Endothelial cell of umbilical vein (primary cell): ENCODE results near the gene ORC5. TPM values are rescaled to one million over a fixed set of nuclear protein-coding genes. Genes with fewer than 3 reads are reported as not detected.

Experiments used
- BruUV-seq: library from RNA; stranded (reverse); fragments of 400-500 nt; replicated peaks from 2 replicates; lab custom pipeline; 2021; lab: Mats Ljungman, UMichigan
- CTCF ChIA-PET: fragments of 300-600, 350-600 bp; sonication (Branson Sonifier 250); formaldehyde crosslinking; loops from one replicate; lab custom pipeline; 2021; ENCODE audit warnings: antibody characterized with exemption, inconsistent platforms; lab: Charles Lee
- POLR2A ChIA-PET: fragments of 300-600, 350-600 bp; sonication (Branson Sonifier 250); formaldehyde crosslinking; loops from one replicate; lab custom pipeline; 2021; ENCODE audit warnings: antibody characterized with exemption, inconsistent platforms; lab: Charles Lee
- DNase-seq: peaks from one replicate; pipeline ENCODE4 v3.0.0-alpha.2; 2011; ENCODE audit warnings: low read depth, low spot score
- FAIRE-seq: peaks from 2 replicates; lab custom pipeline; 2011; peaks lifted over from hg19 to GRCh38; lab: Jason Lieb, UNC
- H2AFZ ChIP-seq: 2 replicates; pipeline ENCODE4 v1.6.0; 2012; ENCODE audit warnings: low read depth, low read length, control low read depth, inconsistent platforms
- H3K27ac ChIP-seq: 2 replicates; pipeline ENCODE4 v1.5.1; 2011; ENCODE audit warnings: low read depth, mild to moderate bottlenecking, control low read depth, low read length, moderate library complexity; ENCODE audit not compliant: insufficient read depth
- H3K27me3 ChIP-seq, 2 experiments: 2 replicates each; pipeline versions ENCODE4 v1.6.0 to v1.6.1; 2011; ENCODE audit warnings: low read length in 2 of 2, mixed read lengths in 1 of 2; ENCODE audit not compliant: control insufficient read depth in 2 of 2, insufficient read depth in 2 of 2
- H3K36me3 ChIP-seq, 2 experiments: 2 replicates in 1 of 2; 3 replicates in 1 of 2; pipeline ENCODE4 v1.5.1; 2011; ENCODE audit warnings: low read length in 2 of 2, mild to moderate bottlenecking in 1 of 2, moderate library complexity in 1 of 2; ENCODE audit not compliant: control insufficient read depth in 2 of 2, insufficient read depth in 2 of 2; ENCODE audit errors: extremely low read depth in 1 of 2
- H3K4me1 ChIP-seq: 3 replicates; pipeline ENCODE4 v1.5.1; 2011; ENCODE audit warnings: mild to moderate bottlenecking, low read length; ENCODE audit not compliant: control insufficient read depth, insufficient read depth; ENCODE audit errors: extremely low read depth
- H3K4me2 ChIP-seq: 2 replicates; pipeline ENCODE4 v1.6.1; 2011; ENCODE audit warnings: low read length, control low read depth, mixed read lengths; ENCODE audit not compliant: insufficient read depth
- H3K4me3 ChIP-seq, 3 experiments: fragments of 200-600 bp in 1 of 3; sonication (generic), shearing (Covaris generic) in 1 of 3; replicated peaks in 1 of 3; 2 replicates each; pipeline ENCODE4 v1.5.1; 2011 to 2016; ENCODE audit warnings: control low read depth in 3 of 3, low read length in 3 of 3, mild to moderate bottlenecking in 2 of 3, inconsistent platforms in 1 of 3, low read depth in 1 of 3, moderate library complexity in 1 of 3; ENCODE audit not compliant: insufficient read depth in 1 of 3
- H3K79me2 ChIP-seq: 2 replicates; pipeline ENCODE4 v1.6.0; 2012; ENCODE audit warnings: low read length, inconsistent platforms; ENCODE audit not compliant: control insufficient read depth, insufficient read depth
- H3K9ac ChIP-seq: replicated peaks from 2 replicates; pipeline ENCODE3; 2011; ENCODE audit warnings: low read length, control low read depth; ENCODE audit not compliant: insufficient read depth; ENCODE audit errors: extremely low read depth
- H3K9me1 ChIP-seq: replicated peaks from 3 replicates; pipeline ENCODE4 v1.6.0; 2011; ENCODE audit warnings: mild to moderate bottlenecking, low read length; ENCODE audit not compliant: control insufficient read depth, insufficient read depth; ENCODE audit errors: extremely low read depth
- H3K9me3 ChIP-seq: replicated peaks from 2 replicates; pipeline ENCODE4 v1.5.1; 2012; ENCODE audit warnings: low read length, inconsistent platforms; ENCODE audit not compliant: control insufficient read depth, insufficient read depth
- H4K20me1 ChIP-seq: replicated peaks from 2 replicates; pipeline ENCODE3; 2011; ENCODE audit warnings: mild to moderate bottlenecking, low read length; ENCODE audit not compliant: control insufficient read depth, insufficient read depth; ENCODE audit errors: extremely low read depth
- CTCF ChIP-seq, 2 donors: IDR thresholded peaks; 1 replicate in 1 of 2; 2 replicates in 1 of 2; pipeline ENCODE4 v1.5.1; 2011; ENCODE audit warnings: low read length in 2 of 2, mild to moderate bottlenecking in 2 of 2, moderate library complexity in 2 of 2, control low read depth in 1 of 2, inconsistent platforms in 1 of 2, low read depth in 1 of 2; ENCODE audit not compliant: insufficient read depth in 1 of 2; ENCODE audit errors: extremely low read depth in 1 of 2
- EZH2 ChIP-seq: IDR thresholded peaks from 2 replicates; pipeline ENCODE4 v1.6.1; 2012; ENCODE audit warnings: borderline replicate concordance, low read depth, mild to moderate bottlenecking, moderate library complexity, low read length, inconsistent platforms; ENCODE audit not compliant: severe bottlenecking
- FOS ChIP-seq: IDR thresholded peaks from 2 replicates; pipeline ENCODE4 v1.6.1; 2011; ENCODE audit warnings: mild to moderate bottlenecking, low read length, moderate library complexity, borderline replicate concordance; ENCODE audit not compliant: insufficient read depth
- GATA2 ChIP-seq: IDR thresholded peaks from 2 replicates; pipeline ENCODE4 v1.7.0; 2011; ENCODE audit warnings: low read depth, mild to moderate bottlenecking, moderate library complexity, mixed read lengths, low read length; ENCODE audit not compliant: insufficient read length, insufficient read depth
- JUN ChIP-seq: IDR thresholded peaks from 2 replicates; pipeline ENCODE4 v1.6.1; 2011; ENCODE audit warnings: borderline replicate concordance, low read depth; ENCODE audit not compliant: insufficient read length, insufficient read depth
- MAX ChIP-seq: IDR thresholded peaks from 2 replicates; pipeline ENCODE4 v1.6.1; 2011; ENCODE audit not compliant: insufficient read depth, insufficient read length
- POLR2A ChIP-seq: IDR thresholded peaks from 2 replicates; pipeline ENCODE4 v1.6.1; 2012; ENCODE audit warnings: low read depth, mild to moderate bottlenecking, control low read depth, low read length
- POLR2AphosphoS5 ChIP-seq: IDR thresholded peaks from 2 replicates; pipeline ENCODE4 v1.6.1; 2012; ENCODE audit warnings: low read depth, mild to moderate bottlenecking, control low read depth, low read length, moderate library complexity; ENCODE audit not compliant: insufficient read depth
- dilution Hi-C: fragments of 300-500 bp; cut with MboI; formaldehyde crosslinking; loops from one replicate; pipeline ENCODE4 v1.15.0; 2019; ENCODE audit warnings: low sequenced_read_pairs; ENCODE audit not compliant: extremely low pct_ligation_motif_present
- intact Hi-C: fragments of 100-400 bp; cut with micrococcal nuclease; formaldehyde crosslinking; loops from one replicate; pipeline ENCODE4 v1.10.0; 2022
- polyA plus RNA-seq, 4 experiments: library from polyadenylated mRNA; depleted of rRNA in 3 of 4; stranded (reverse) in 3 of 4; unstranded in 1 of 4; fragments of >200 nt; gene quantifications; 2 replicates each; pipeline versions ENCODE4 v1.2.1 to v1.2.3, GENCODE V29; 2011 to 2012; ENCODE audit warnings: missing spikeins in 1 of 4
- total RNA-seq: library from RNA; stranded (reverse); gene quantifications from 2 replicates; pipeline ENCODE4 v1.2.3, GENCODE V29; 2021

Gene ORC5
- total and polyA plus RNA-seq, 2 donors (not counting 3 experiments of a cell fraction or from before 2014, with no cell fraction given): 7.9 to 21.1 TPM

- DNase-seq (no peak), FAIRE-seq (no peak)
- H3K4me2 ChIP-seq: no peak overlapping the region
- no peaks in the 10 kb centered on the region for H3K9me1 ChIP-seq
- H3K4me3 ChIP-seq: no peak overlapping the region
- intact Hi-C loops: no loop called here
- H3K9me3 ChIP-seq: no peaks in the 10 kb centered on the region
- H3K4me1 ChIP-seq: no peaks in the 10 kb centered on the region
- H3K27me3 ChIP-seq: no peaks in the 10 kb centered on the region
- no peaks in the 10 kb centered on the region for H4K20me1 ChIP-seq
- ChIA-PET CTCF (no interaction called here), POLR2A (no interaction called here)
- no peaks in the 10 kb centered on the region for H3K36me3 ChIP-seq
- no peak overlapping the region for H3K27ac ChIP-seq
- TF ChIP-seq JUN (no peak), FOS (no peak), POLR2A (no peak), MAX (no peak), GATA2 (no peak), POLR2AphosphoS5 (no peak), EZH2 (no peak), CTCF (IDR thresholded peaks at IDR 0.05; ENCODE audit: extremely low read depth in 1 of 2, insufficient read depth in 1 of 2, low read depth in 1 of 2, low read length in 2 of 2) (no peak)
- H3K79me2 ChIP-seq: no peaks in the 10 kb centered on the region
- dilution Hi-C loops: no loop called here
- H2AFZ ChIP-seq: no peak overlapping the region
- BruUV-seq: no TSS peak
- no peak overlapping the region for H3K9ac ChIP-seq
These were observed 82.8 kb downstream of the ORC5 start for GRCh38 chr7:104124893-104125477.
